ENCODE data around the gene FBXO40.

DNA sequence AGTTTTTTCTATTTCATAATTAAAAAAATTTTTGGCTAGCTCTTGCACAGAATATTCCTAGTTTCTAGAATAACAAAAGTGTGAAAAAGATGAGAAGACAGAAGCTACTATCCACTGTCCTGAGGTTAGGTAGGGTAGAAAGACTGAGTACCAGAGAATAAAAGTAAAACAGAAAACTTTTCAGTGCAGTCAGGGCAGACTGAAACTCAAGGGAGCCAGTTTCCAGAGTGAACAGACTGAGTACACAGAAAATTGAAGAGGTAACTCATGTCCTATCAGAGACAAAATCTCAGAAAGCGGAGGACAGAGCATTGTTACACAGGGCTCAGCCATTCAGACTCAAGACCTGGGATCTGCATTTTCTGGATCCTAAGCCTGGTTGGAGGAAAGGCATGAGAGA, 8.8 kb upstream of the FBXO40 start:
- TF ChIP-seq, protein P1, sequence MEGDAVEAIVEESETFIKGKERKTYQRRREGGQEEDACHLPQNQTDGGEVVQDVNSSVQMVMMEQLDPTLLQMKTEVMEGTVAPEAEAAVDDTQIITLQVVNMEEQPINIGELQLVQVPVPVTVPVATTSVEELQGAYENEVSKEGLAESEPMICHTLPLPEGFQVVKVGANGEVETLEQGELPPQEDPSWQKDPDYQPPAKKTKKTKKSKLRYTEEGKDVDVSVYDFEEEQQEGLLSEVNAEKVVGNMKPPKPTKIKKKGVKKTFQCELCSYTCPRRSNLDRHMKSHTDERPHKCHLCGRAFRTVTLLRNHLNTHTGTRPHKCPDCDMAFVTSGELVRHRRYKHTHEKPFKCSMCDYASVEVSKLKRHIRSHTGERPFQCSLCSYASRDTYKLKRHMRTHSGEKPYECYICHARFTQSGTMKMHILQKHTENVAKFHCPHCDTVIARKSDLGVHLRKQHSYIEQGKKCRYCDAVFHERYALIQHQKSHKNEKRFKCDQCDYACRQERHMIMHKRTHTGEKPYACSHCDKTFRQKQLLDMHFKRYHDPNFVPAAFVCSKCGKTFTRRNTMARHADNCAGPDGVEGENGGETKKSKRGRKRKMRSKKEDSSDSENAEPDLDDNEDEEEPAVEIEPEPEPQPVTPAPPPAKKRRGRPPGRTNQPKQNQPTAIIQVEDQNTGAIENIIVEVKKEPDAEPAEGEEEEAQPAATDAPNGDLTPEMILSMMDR (IDR thresholded peaks at IDR 0.05), result no peak
- TF ChIP-seq POLR2A (IDR thresholded peaks at IDR 0.05), result no peak
